K562 (cell line): Measurements from ENCODE around the gene FAM117A. TPM values are rescaled to one million over a fixed set of nuclear protein-coding genes. Genes with fewer than 3 reads are reported as not detected.
A peak's percentile ranks its signal among the peaks of the same experiment; 100 is the strongest.

Experiments used
- ATF2 ChIP-seq: sonication (generic); formaldehyde crosslinking; IDR thresholded peaks from 2 replicates; pipeline ENCODE4 v1.8.1; 2022; ENCODE audit warnings: missing genetic modification reagents
- CBX5 ChIP-seq: IDR thresholded peaks from 2 replicates; pipeline ENCODE4 v1.6.1; 2014; ENCODE audit warnings: low read depth, borderline replicate concordance
- CEBPB ChIP-seq: fragments of 450-650 bp; IDR thresholded peaks from 2 replicates; pipeline ENCODE4 v1.6.1; 2016; ENCODE audit warnings: missing genetic modification characterization, missing compliant biosample characterization
- ETV1 ChIP-seq: fragments of 450-650 bp; conservative IDR thresholded peaks from 2 replicates; pipeline ENCODE4 v1.6.1; 2016; ENCODE audit warnings: missing genetic modification characterization, control low read depth, low read depth, missing compliant biosample characterization
- ETV6 ChIP-seq, 3 experiments: fragments of 150-350 bp in 1 of 3; sonication (generic) in 1 of 3; formaldehyde crosslinking in 1 of 3; IDR thresholded peaks; 2 replicates each; pipeline versions ENCODE4 v1.6.1 to v1.8.0; 2014 to 2022; ENCODE audit warnings: borderline replicate concordance in 2 of 3, low read depth in 2 of 3, antibody characterized with exemption in 1 of 3, low read length in 1 of 3, mild to moderate bottlenecking in 1 of 3, missing genetic modification reagents in 1 of 3
- FOXP1 ChIP-seq: sonication (generic); formaldehyde crosslinking; IDR thresholded peaks from 2 replicates; pipeline ENCODE4 v1.8.0; 2022; ENCODE audit warnings: mild to moderate bottlenecking, missing genetic modification reagents
- HBP1 ChIP-seq: fragments of 450-650 bp; formaldehyde crosslinking; IDR thresholded peaks from 2 replicates; pipeline ENCODE4 v1.4.0; 2022; ENCODE audit warnings: missing genetic modification characterization
- HNRNPL ChIP-seq: fragments of 200-400 bp; formaldehyde crosslinking; IDR thresholded peaks from 2 replicates; pipeline ENCODE4 v1.6.1; 2017; ENCODE audit warnings: low read depth, mild to moderate bottlenecking, low read length
- MCM2 ChIP-seq: fragments of 450-650 bp; IDR thresholded peaks from 2 replicates; pipeline ENCODE4 v1.6.1; 2017; ENCODE audit warnings: low read depth, mild to moderate bottlenecking
- NFE2L1 ChIP-seq: fragments of 450-650 bp; IDR thresholded peaks from 2 replicates; pipeline ENCODE4 v1.6.1; 2016; ENCODE audit warnings: missing genetic modification characterization, low read depth, mild to moderate bottlenecking, missing compliant biosample characterization, moderate library complexity, borderline replicate concordance
- NFRKB ChIP-seq: fragments of 450-650 bp; IDR thresholded peaks from 2 replicates; pipeline ENCODE4 v1.6.1; 2016; ENCODE audit warnings: low read depth
- POU5F1 ChIP-seq: fragments of 150-350 bp; IDR thresholded peaks from 2 replicates; pipeline ENCODE4 v1.6.1; 2014; ENCODE audit warnings: borderline replicate concordance, low read length, low read depth, mild to moderate bottlenecking; ENCODE audit not compliant: partially characterized antibody
- SMARCA5 ChIP-seq: fragments of 450-650 bp; IDR thresholded peaks from 2 replicates; pipeline ENCODE4 v1.6.1; 2016
- SREBF1 ChIP-seq: fragments of 150-350 bp; IDR thresholded peaks from 2 replicates; pipeline ENCODE4 v1.6.1; 2014; ENCODE audit warnings: antibody characterized with exemption, low read depth, low read length, borderline replicate concordance
- STAG1 ChIP-seq: sonication (generic); formaldehyde crosslinking; IDR thresholded peaks from 2 replicates; pipeline ENCODE4 v1.5.0; 2020; ENCODE audit warnings: missing genetic modification reagents, borderline replicate concordance
- TAL1 ChIP-seq: fragments of 450-650 bp; IDR thresholded peaks from 2 replicates; pipeline ENCODE4 v1.6.1; 2016; ENCODE audit warnings: mild to moderate bottlenecking
- TEAD1 ChIP-seq, 2 experiments: fragments of 450-650 bp in 1 of 2; sonication (generic) in 1 of 2; formaldehyde crosslinking; IDR thresholded peaks; 2 replicates each; pipeline versions ENCODE4 v1.4.0 to v1.8.0; 2020 to 2022; ENCODE audit warnings: mild to moderate bottlenecking in 2 of 2, missing genetic modification reagents in 1 of 2
- TRIM25 ChIP-seq: fragments of 450-650 bp; IDR thresholded peaks from 2 replicates; pipeline ENCODE4 v1.7.0; 2016; ENCODE audit warnings: borderline replicate concordance
- ZBTB12 ChIP-seq: fragments of 250-450 bp; sonication (Bioruptor Pico); IDR thresholded peaks from 2 replicates; pipeline ENCODE4 v1.4.0; 2020
- ZC3H4 ChIP-seq: sonication (generic); formaldehyde crosslinking; IDR thresholded peaks from 2 replicates; pipeline ENCODE4 v1.9.0; 2021; ENCODE audit warnings: missing genetic modification reagents, borderline replicate concordance
- ZNF217 ChIP-seq: sonication (generic); formaldehyde crosslinking; IDR thresholded peaks from 2 replicates; pipeline ENCODE4 v1.8.0; 2022; ENCODE audit warnings: mild to moderate bottlenecking, missing genetic modification reagents
- ZNF282 ChIP-seq: sonication (generic); formaldehyde crosslinking; IDR thresholded peaks from 2 replicates; pipeline ENCODE4 v1.8.1; 2023; ENCODE audit warnings: missing genetic modification reagents
- polyA plus RNA-seq, 8 experiments: library from polyadenylated mRNA; depleted of rRNA in 4 of 8; stranded (reverse) in 5 of 8; unstranded in 3 of 8; fragments of >200 nt; fragmentation: Nextera tagmentation in 2 of 8; fragmentation: Illumina TruSeq in 1 of 8; extraction: Ambion mirVana in 2 of 8; extraction: Trizol in 1 of 8; gene quantifications; 2 replicates each; pipeline versions ENCODE4 v1.2.1 to v1.2.3, GENCODE V29; 2011 to 2014; ENCODE audit warnings: inconsistent platforms in 1 of 8, missing spikeins in 1 of 8
- total RNA-seq, 7 experiments: library from RNA; depleted of rRNA in 6 of 7; stranded (reverse); fragments of >200 nt in 6 of 7; fragmentation: Illumina TruSeq in 2 of 7; extraction: Trizol in 2 of 7; gene quantifications; 2 replicates each; pipeline versions ENCODE4 v1.2.1 to v1.2.3, GENCODE V29; 2011 to 2021; ENCODE audit warnings: low replicate concordance in 1 of 7

Gene FAM117A
- total and polyA plus RNA-seq, 9 of the 15 experiments (the other 6 are each of a cell fraction or from before 2014, with no cell fraction given) = 3.1 to 79.7 (median 36.6) TPM

- no peak for TF ChIP-seq CEBPB (tag)
- no peak for TF ChIP-seq ZNF217 (CRISPR knock-in tag)
- no peak for TF ChIP-seq CBX5
- TF ChIP-seq ATF2 (CRISPR knock-in tag) = no peak
- TF ChIP-seq HNRNPL = no peak
- TF ChIP-seq NFRKB = peak; percentile 98
- TF ChIP-seq POU5F1 = no peak
- no peak for TF ChIP-seq ETV6 (IDR thresholded peaks at IDR 0.05; ENCODE audit: borderline replicate concordance in 1 of 2, low read depth in 2 of 2, low read length in 1 of 2)
- TF ChIP-seq ETV6 (CRISPR knock-in tag; IDR thresholded peaks at IDR 0.05; ENCODE audit: borderline replicate concordance) = peak; percentile 72
- no peak for TF ChIP-seq STAG1 (CRISPR knock-in tag)
- no peak for TF ChIP-seq MCM2
- peak; percentile 62; the same call in 1 of the 2 replicates for TF ChIP-seq FOXP1 (CRISPR knock-in tag)
- TF ChIP-seq TAL1 = no peak
- peak in 1 of 2 experiments; percentile 71; a peak in 2 of 4 replicates for TF ChIP-seq TEAD1 (CRISPR knock-in tag; IDR thresholded peaks at IDR 0.05)
- TF ChIP-seq SMARCA5 = no peak
- TF ChIP-seq ETV1 (tag) = peak; percentile 73
- TF ChIP-seq ZC3H4 (CRISPR knock-in tag) = peak; percentile 67; the same call in 1 of the 2 replicates
- no peak for TF ChIP-seq TRIM25
- TF ChIP-seq SREBF1 = no peak
- TF ChIP-seq HBP1 (CRISPR knock-in tag) = peak; percentile 77; the same call in 1 of the 2 replicates
- no peak for TF ChIP-seq ZNF282 (CRISPR knock-in tag)
- no peak for TF ChIP-seq NFE2L1
- TF ChIP-seq ZBTB12 (CRISPR knock-in tag) = peak; percentile 82
Measured at GRCh38 chr17:49788478-49789242, 24.7 kb upstream of the FAM117A start, which contains the start of gene KAT7 (continued).
